Neutrophil (primary cell): Measurements from ENCODE around the gene AEBP1.
A peak's percentile ranks its signal among the peaks of the same experiment; 100 is the strongest.

Source experiments
- H3K27ac ChIP-seq: fragments of 200-600 bp; sonication (generic); 2 replicates; pipeline ENCODE4 v1.5.1; 2016; ENCODE audit warnings: mild to moderate bottlenecking, moderate library complexity
- H3K27me3 ChIP-seq: fragments of 200-600 bp; sonication (generic); 2 replicates; pipeline ENCODE4 v1.6.0; 2016; ENCODE audit warnings: mild to moderate bottlenecking
- H3K36me3 ChIP-seq: fragments of 200-600 bp; sonication (generic); 2 replicates; pipeline ENCODE4 v1.5.1; 2017
- H3K4me1 ChIP-seq, 2 experiments: fragments of 200-600 bp in 1 of 2; sonication (generic) in 1 of 2; 1 replicate in 1 of 2; 2 replicates in 1 of 2; pipeline versions ENCODE4 v1.5.1 to v1.6.1; 2013 to 2016; ENCODE audit warnings: low read depth in 1 of 2, low read length in 1 of 2, mild to moderate bottlenecking in 1 of 2, moderate library complexity in 1 of 2; ENCODE audit not compliant: control insufficient read depth in 1 of 2, insufficient read depth in 1 of 2
- H3K4me3 ChIP-seq, 2 experiments: fragments of 200-600 bp in 1 of 2; sonication (generic) in 1 of 2; 1 replicate in 1 of 2; 2 replicates in 1 of 2; pipeline ENCODE4 v1.5.1; 2013 to 2016; ENCODE audit warnings: low read depth in 1 of 2, low read length in 1 of 2, mild to moderate bottlenecking in 1 of 2, moderate library complexity in 1 of 2
- H3K9me3 ChIP-seq: fragments of 200-600 bp; sonication (generic); 2 replicates; pipeline ENCODE4 v1.5.1; 2016
- TF ChIP-seq, protein P1 (sequence below): fragments of 200-600 bp; sonication (generic); IDR thresholded peaks from 2 replicates; pipeline ENCODE4 v1.5.1; 2016; ENCODE audit warnings: antibody characterized with exemption

AEBP1 gene

DNA sequence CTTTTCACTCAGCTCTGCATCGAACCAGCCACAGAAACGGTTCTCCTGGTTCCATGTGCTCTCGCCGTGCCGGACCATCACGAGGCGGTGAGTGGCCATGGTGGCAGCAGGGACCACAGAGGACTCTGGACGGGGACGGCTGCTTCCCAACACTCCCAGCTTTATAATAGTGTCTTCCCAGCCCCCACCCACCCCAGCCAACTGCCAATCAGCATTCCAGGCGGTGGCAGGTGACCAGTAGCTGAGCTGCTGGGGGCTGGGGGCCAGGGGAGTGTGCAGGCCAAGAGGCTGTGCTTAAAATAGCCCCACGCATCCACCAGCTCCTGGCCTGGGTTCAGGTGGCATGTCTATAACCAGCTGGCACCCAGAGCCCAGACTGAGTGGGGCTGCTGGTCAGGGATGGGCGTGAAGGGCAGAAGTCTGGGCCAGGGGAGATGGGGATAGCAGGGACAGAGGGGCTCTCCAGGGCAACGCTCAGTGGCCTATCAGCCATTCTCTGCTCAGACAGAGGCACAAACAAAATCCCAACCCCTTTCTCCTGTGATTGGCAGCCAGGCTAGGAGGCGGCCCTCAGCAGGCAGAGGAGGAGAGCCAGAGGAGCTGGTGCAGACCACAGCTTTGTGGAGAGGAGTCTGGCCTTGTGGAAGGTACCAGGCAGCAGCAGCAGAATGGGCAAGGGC lies 38.6 kb upstream of the AEBP1 start, which contains the start of gene PGAM2:
Gene PGAM2 (minus strand): TSS at position 137 of the 680 bp plus-strand sequence. CDS start 38 bp downstream, at position 99.
- TF ChIP-seq, protein P1, sequence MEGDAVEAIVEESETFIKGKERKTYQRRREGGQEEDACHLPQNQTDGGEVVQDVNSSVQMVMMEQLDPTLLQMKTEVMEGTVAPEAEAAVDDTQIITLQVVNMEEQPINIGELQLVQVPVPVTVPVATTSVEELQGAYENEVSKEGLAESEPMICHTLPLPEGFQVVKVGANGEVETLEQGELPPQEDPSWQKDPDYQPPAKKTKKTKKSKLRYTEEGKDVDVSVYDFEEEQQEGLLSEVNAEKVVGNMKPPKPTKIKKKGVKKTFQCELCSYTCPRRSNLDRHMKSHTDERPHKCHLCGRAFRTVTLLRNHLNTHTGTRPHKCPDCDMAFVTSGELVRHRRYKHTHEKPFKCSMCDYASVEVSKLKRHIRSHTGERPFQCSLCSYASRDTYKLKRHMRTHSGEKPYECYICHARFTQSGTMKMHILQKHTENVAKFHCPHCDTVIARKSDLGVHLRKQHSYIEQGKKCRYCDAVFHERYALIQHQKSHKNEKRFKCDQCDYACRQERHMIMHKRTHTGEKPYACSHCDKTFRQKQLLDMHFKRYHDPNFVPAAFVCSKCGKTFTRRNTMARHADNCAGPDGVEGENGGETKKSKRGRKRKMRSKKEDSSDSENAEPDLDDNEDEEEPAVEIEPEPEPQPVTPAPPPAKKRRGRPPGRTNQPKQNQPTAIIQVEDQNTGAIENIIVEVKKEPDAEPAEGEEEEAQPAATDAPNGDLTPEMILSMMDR: no peak
- peaks cover 42% of the 10 kb centered on the region for H3K36me3 ChIP-seq
- H3K27ac ChIP-seq: peak within 1 kb of the TSS; percentile 54
- no peaks in the 10 kb centered on the region for H3K27me3 ChIP-seq
- peaks cover 0 to 6% of the 10 kb centered on the region in 2 experiments for H3K4me1 ChIP-seq
- H3K9me3 ChIP-seq: no peaks in the 10 kb centered on the region
- no peak within 1 kb of the TSS for H3K4me3 ChIP-seq

DNA sequence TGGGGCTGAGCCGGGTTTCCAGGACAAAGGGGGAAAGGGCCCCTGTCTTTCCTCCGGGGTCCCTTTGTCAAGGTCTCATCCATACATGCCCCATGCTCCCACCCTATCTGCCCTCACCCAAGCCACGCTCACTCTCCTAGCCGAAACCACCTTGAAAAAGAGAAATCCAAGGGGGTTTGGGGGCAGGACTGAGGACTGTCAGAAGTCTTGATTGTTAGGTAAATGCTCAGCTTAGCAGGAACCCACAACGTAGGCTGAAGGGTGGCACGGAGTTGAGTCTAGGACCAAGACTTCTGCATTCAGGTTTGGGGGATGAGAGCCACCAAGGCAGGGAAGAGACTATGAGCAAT lies 38.1 kb upstream of the AEBP1 start:
- no peaks in the 10 kb centered on the region for H3K9me3 ChIP-seq
- no peak overlapping the region for H3K4me3 ChIP-seq
- peaks cover 0 to 6% of the 10 kb centered on the region in 2 experiments for H3K4me1 ChIP-seq

DNA sequence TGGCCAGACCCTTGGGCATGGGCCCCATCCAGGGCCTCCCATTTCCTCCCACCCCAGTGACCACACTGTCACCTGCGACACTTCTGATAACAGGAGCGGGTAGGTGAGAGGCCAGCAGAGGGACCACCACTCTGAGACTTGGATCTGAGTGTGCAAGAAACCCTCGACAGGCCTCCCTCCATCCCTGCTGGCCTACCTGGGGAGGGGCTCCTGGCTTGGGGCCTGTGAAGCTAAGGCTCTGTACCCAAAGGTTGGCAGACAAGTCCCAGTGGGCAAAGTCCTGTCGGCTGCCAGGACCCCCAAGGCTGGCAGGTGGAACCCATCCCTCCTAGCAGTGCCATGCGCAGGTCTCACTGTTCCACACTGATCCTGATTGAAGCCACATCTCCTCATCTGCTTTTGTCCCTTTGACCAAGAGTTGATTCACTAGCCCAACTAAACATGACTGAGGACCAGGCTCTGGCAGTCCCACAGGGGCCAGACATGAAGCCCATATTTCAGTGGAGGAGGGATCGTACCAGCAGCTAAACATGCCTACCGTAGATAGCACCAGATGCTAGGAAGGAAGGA lies 37.6 kb upstream of the AEBP1 start:
- Histone ChIP-seq H3K27ac (peak overlapping the region; percentile 54), H3K27me3 (no peaks in the 10 kb centered on the region), H3K4me3 (no peak overlapping the region), H3K4me1 (peaks cover 0 to 6% of the 10 kb centered on the region in 2 experiments), H3K9me3 (no peaks in the 10 kb centered on the region), H3K36me3 (peaks cover 32% of the 10 kb centered on the region)
- TF ChIP-seq, protein P1: no peak

More for the DNA sequence above, 38.1 kb upstream of the AEBP1 start:
- TF ChIP-seq, protein P1: no peak
- peaks cover 37% of the 10 kb centered on the region for H3K36me3 ChIP-seq
- no peaks in the 10 kb centered on the region for H3K27me3 ChIP-seq
- H3K27ac ChIP-seq: peak overlapping the region; percentile 54

DNA sequence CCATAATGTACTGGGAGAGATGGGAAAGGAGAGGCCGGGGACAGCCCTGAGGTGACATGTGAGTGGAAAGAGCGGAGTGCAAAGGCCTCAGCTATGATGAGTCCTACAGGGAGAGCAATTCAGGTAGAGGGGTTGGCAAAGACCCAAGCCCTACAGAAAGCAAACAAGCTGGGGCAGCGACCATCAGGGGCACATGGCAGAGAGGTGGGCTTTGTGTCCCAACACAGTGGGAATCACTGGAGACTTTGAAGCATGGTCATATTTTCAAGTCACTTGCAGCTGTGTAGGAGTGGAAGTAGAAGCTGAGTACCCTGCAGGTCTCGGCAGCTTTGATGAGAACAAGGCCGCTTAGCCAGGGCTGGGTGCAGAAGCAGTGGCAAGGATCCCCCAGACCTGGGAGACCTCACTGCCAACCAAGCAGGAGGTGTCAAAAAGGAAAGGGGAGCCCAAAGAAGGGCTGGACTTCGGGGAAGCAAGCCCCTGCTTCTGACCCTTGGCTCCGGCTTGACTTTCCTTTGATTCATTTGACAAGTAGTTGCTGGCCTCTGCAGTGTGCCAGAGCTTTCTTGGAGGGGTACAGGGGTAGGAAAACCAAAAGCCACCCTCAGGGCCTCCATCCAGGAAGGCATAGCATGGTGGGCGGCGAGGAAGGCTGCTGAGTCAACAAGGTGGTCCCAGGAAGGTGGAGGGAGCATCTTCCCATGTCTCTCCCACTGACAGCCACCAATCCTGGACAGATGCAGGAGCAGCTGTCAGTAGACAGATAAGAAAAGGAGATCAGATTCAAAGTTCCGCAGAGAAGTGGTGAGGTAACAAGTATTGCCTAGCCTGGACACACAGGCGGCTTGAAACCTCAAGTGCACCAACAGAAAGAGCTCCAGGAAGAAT lies 36.8 kb upstream of the AEBP1 start:
- Histone ChIP-seq H3K27ac (peak overlapping the region; percentile 54), H3K4me3 (no peak overlapping the region), H3K9me3 (no peaks in the 10 kb centered on the region), H3K27me3 (no peaks in the 10 kb centered on the region), H3K36me3 (peaks cover 24% of the 10 kb centered on the region), H3K4me1 (peaks cover 0 to 6% of the 10 kb centered on the region in 2 experiments)
- TF ChIP-seq, protein P1: no peak

DNA sequence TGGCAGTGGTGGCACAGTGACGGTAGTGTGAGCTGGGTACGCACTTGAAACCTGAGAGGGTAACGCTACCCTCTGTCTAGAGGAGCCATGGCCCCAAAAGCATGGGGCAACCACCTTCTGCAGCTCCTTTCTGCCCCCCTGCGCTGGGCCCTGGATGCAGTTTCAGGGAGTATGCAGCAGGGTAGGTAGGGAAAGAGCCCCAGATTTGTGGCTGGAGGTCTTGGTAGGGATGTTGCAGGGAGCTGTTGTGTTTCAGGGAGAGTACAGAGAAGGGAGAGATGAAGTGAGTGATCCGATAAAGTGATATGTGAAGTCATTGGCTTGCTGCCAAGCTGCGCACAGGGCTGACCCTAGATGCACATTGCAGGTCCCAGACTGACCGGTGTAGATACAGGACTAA lies 36.1 kb upstream of the AEBP1 start:
- TF ChIP-seq, protein P1: no peak
- no peaks in the 10 kb centered on the region for H3K9me3 ChIP-seq
- H3K4me1 ChIP-seq: peaks cover under 1 to 8% of the 10 kb centered on the region in 2 experiments
- no peak overlapping the region for H3K27ac ChIP-seq
- H3K36me3 ChIP-seq: peaks cover 23% of the 10 kb centered on the region
- H3K4me3 ChIP-seq: no peak overlapping the region
- H3K27me3 ChIP-seq: no peaks in the 10 kb centered on the region
